ENCODE results near the gene SGIP1. TPM values are rescaled to one million over a fixed set of nuclear protein-coding genes. Genes with fewer than 3 reads are reported as not detected.

Gene SGIP1
- total RNA-seq, 2 donors from 2014 or later: 3.8 to 9.4 TPM

- no peaks in the 10 kb centered on the region for H3K27me3 ChIP-seq (ENCODE audit: control insufficient read depth, insufficient read depth, low read length, poor library complexity, severe bottlenecking)
- H3K4me3 ChIP-seq (ENCODE audit: low read length): no peak overlapping the region
- TF ChIP-seq, protein P1, sequence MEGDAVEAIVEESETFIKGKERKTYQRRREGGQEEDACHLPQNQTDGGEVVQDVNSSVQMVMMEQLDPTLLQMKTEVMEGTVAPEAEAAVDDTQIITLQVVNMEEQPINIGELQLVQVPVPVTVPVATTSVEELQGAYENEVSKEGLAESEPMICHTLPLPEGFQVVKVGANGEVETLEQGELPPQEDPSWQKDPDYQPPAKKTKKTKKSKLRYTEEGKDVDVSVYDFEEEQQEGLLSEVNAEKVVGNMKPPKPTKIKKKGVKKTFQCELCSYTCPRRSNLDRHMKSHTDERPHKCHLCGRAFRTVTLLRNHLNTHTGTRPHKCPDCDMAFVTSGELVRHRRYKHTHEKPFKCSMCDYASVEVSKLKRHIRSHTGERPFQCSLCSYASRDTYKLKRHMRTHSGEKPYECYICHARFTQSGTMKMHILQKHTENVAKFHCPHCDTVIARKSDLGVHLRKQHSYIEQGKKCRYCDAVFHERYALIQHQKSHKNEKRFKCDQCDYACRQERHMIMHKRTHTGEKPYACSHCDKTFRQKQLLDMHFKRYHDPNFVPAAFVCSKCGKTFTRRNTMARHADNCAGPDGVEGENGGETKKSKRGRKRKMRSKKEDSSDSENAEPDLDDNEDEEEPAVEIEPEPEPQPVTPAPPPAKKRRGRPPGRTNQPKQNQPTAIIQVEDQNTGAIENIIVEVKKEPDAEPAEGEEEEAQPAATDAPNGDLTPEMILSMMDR (conservative IDR thresholded peaks at IDR 0.05): no peak
- Mint-ChIP-seq H3K27ac (no peak overlapping the region), H3K27me3 (ENCODE audit: insufficient read depth) (no peaks in the 10 kb centered on the region), H3K9me3 (no peaks in the 10 kb centered on the region), H3K4me3 (no peak overlapping the region), H3K4me1 (no peaks in the 10 kb centered on the region), H3K36me3 (ENCODE audit: low read depth) (no peaks in the 10 kb centered on the region)
- 91% methylated on average over 1 of the region's 1 CpG; no CpG with 5 or more reads in 1 of the 2 experiments for WGBS, 2 experiments (ENCODE audit: insufficient coverage in 1 of 2, insufficient read length in 1 of 2)
- H3K9me3 ChIP-seq (ENCODE audit: control insufficient read depth, low read length): no peaks in the 10 kb centered on the region
- no peaks in the 10 kb centered on the region for H3K4me1 ChIP-seq (ENCODE audit: control insufficient read depth, insufficient read depth, low read length)
- H3K36me3 ChIP-seq (ENCODE audit: control insufficient read depth, insufficient read depth, low read length): no peaks in the 10 kb centered on the region
- no peak for DNase-seq
- H3K27ac ChIP-seq (ENCODE audit: low read depth, low read length): no peak overlapping the region
- H3K9ac ChIP-seq (ENCODE audit: extremely low read depth, low read length, poor library complexity, severe bottlenecking): no peak overlapping the region
Measured at GRCh38 chr1:66671455-66671854, 137.5 kb downstream of the SGIP1 start.

DNA sequence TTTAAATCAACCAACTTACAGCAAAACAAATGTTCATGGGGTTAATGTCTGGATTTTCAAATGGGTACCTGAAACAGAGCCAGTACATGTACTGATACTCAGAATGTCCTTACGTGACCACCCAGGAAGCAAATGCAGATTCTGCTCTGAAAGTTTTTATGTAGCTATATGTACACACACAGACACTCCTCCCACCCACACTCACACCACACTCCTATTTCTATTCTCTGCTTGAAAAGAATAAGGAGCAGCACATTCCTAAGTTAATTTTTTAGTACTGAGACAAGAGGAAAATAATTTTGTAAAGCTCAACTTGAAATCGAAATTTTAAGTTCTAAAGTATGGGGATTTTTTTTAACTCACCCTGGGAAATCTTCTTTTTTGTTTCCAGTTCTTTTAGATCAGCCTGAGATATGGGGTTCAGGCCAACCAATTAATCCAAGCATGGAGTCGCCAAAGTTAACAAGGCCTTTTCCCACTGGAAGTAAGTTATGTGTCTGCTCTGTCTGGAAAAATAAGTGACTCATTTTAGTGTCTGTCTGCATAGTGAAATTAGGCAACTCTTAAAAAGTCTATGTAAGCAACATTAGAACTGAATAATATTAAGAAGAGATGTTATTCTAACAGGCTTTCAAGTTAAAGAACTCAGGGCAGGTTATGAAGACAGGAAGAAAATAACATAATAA lies 142.8 kb downstream of the SGIP1 start:
- TF ChIP-seq, protein P1 (conservative IDR thresholded peaks at IDR 0.05): no peak
- no peak overlapping the region for H3K4me3 ChIP-seq (ENCODE audit: low read length)
- H3K9ac ChIP-seq (ENCODE audit: extremely low read depth, low read length, poor library complexity, severe bottlenecking): no peak overlapping the region
- DNase-seq: no peak
- no peaks in the 10 kb centered on the region for H3K27me3 ChIP-seq (ENCODE audit: control insufficient read depth, insufficient read depth, low read length, poor library complexity, severe bottlenecking)
- no peak overlapping the region for H3K27ac Mint-ChIP-seq
- no peaks in the 10 kb centered on the region for H3K36me3 Mint-ChIP-seq (ENCODE audit: low read depth)
- H3K27ac ChIP-seq (ENCODE audit: low read depth, low read length): no peak overlapping the region
- no peaks in the 10 kb centered on the region for H3K4me1 Mint-ChIP-seq
- WGBS, 2 experiments (ENCODE audit: insufficient coverage in 1 of 2, insufficient read length in 1 of 2): 87 to 90% methylated on average over 1 to 3 of the region's 3 CpGs
- H3K36me3 ChIP-seq (ENCODE audit: control insufficient read depth, insufficient read depth, low read length): no peaks in the 10 kb centered on the region
- H3K4me3 Mint-ChIP-seq: no peak overlapping the region
- no peaks in the 10 kb centered on the region for H3K4me1 ChIP-seq (ENCODE audit: control insufficient read depth, insufficient read depth, low read length)
- H3K9me3 Mint-ChIP-seq: no peaks in the 10 kb centered on the region
- H3K27me3 Mint-ChIP-seq (ENCODE audit: insufficient read depth): no peaks in the 10 kb centered on the region
- no peaks in the 10 kb centered on the region for H3K9me3 ChIP-seq (ENCODE audit: control insufficient read depth, low read length)

- 95 to 100% methylated on average over 1 of the region's 1 CpG for WGBS, 2 experiments (ENCODE audit: insufficient coverage in 1 of 2, insufficient read length in 1 of 2)
- H3K9me3 ChIP-seq (ENCODE audit: control insufficient read depth, low read length): no peaks in the 10 kb centered on the region
Measured at GRCh38 chr1:66678146-66678545, 144.2 kb downstream of the SGIP1 start.

More at GRCh38 chr1:66678146-66678545, 144.2 kb downstream of the SGIP1 start:
- H3K27ac Mint-ChIP-seq: no peak overlapping the region
- Histone ChIP-seq H3K9ac (ENCODE audit: extremely low read depth, low read length, poor library complexity, severe bottlenecking) (no peak overlapping the region), H3K27ac (ENCODE audit: low read depth, low read length) (no peak overlapping the region), H3K36me3 (ENCODE audit: control insufficient read depth, insufficient read depth, low read length) (no peaks in the 10 kb centered on the region), H3K27me3 (ENCODE audit: control insufficient read depth, insufficient read depth, low read length, poor library complexity, severe bottlenecking) (no peaks in the 10 kb centered on the region), H3K4me3 (ENCODE audit: low read length) (no peak overlapping the region), H3K4me1 (ENCODE audit: control insufficient read depth, insufficient read depth, low read length) (no peaks in the 10 kb centered on the region)
- TF ChIP-seq, protein P1 (conservative IDR thresholded peaks at IDR 0.05): no peak
- no peaks in the 10 kb centered on the region for H3K27me3 Mint-ChIP-seq (ENCODE audit: insufficient read depth)
- DNase-seq: no peak
- no peaks in the 10 kb centered on the region for H3K36me3 Mint-ChIP-seq (ENCODE audit: low read depth)
- no peaks in the 10 kb centered on the region for H3K4me1 Mint-ChIP-seq
- H3K9me3 Mint-ChIP-seq: no peaks in the 10 kb centered on the region
- H3K4me3 Mint-ChIP-seq: no peak overlapping the region

All from endodermal cell (in vitro differentiated cells).